SK-N-SH (cell line): Measurements from ENCODE around the gene OR6C68. TPM values are rescaled to one million over a fixed set of nuclear protein-coding genes. Genes with fewer than 3 reads are reported as not detected.
"Not testable (repeated sequence)": the region's sequence is repeated elsewhere in the genome, so short reads cannot be mapped to it uniquely, and the experiment has no call there.

Experiments
- CTCF ChIA-PET: fragments of 300-600, 350-600 bp; formaldehyde crosslinking; extraction: SDS; loops from one replicate; lab custom pipeline; 2021; lab: Yijun Ruan, JAX
- POLR2A ChIA-PET: fragments of 350-600 bp; sonication (Branson Sonifier 250); formaldehyde crosslinking; extraction: SDS; loops from one replicate; lab custom pipeline; 2020; ENCODE audit warnings: antibody characterized with exemption, inconsistent platforms; lab: Yijun Ruan, JAX
- DNase-seq: peaks from one replicate; pipeline ENCODE4 v3.0.0; 2012
- H2AFZ ChIP-seq: fragments of 200-600 bp; sonication (generic); 2 replicates; pipeline ENCODE4 v1.8.1; 2016; ENCODE audit warnings: antibody characterized with exemption, mild to moderate bottlenecking, low read depth
- H3F3A ChIP-seq: fragments of 200-600 bp; sonication (generic); replicated peaks from 2 replicates; pipeline ENCODE3; 2016; ENCODE audit warnings: antibody characterized with exemption, mild to moderate bottlenecking; ENCODE audit not compliant: insufficient read depth
- H3K27ac ChIP-seq, 2 experiments: fragments of 200-500 bp in 1 of 2; fragments of 200-600 bp in 1 of 2; sonication (Bioruptor generic) in 1 of 2; sonication (generic), shearing (Covaris generic) in 1 of 2; 2 replicates each; pipeline versions ENCODE4 v1.5.1 to v1.6.1; 2014 to 2016; ENCODE audit warnings: low read depth in 2 of 2, inconsistent platforms in 1 of 2, low read length in 1 of 2, mild to moderate bottlenecking in 1 of 2, mixed read lengths in 1 of 2
- H3K27me3 ChIP-seq: fragments of 200-600 bp; sonication (generic), shearing (Covaris generic); 2 replicates; pipeline ENCODE4 v1.6.1; 2016; ENCODE audit warnings: mixed run types; ENCODE audit not compliant: insufficient read depth
- H3K36me3 ChIP-seq, 2 experiments: fragments of 200-500 bp in 1 of 2; fragments of 200-600 bp in 1 of 2; sonication (Bioruptor generic) in 1 of 2; sonication (generic) in 1 of 2; replicated peaks in 1 of 2; 2 replicates each; pipeline versions ENCODE3 to v1.5.1; 2014 to 2016; ENCODE audit warnings: low read length in 1 of 2, mild to moderate bottlenecking in 1 of 2; ENCODE audit not compliant: insufficient read depth in 2 of 2, control insufficient read depth in 1 of 2
- H3K4me1 ChIP-seq, 2 experiments: fragments of 200-500 bp in 1 of 2; fragments of 200-600 bp in 1 of 2; sonication (Bioruptor generic) in 1 of 2; sonication (generic), shearing (Covaris generic) in 1 of 2; 2 replicates each; pipeline versions ENCODE4 v1.5.1 to v1.6.1; 2014 to 2016; ENCODE audit warnings: low read depth in 1 of 2, low read length in 1 of 2, mixed run types in 1 of 2; ENCODE audit not compliant: insufficient read depth in 2 of 2, control insufficient read depth in 1 of 2
- H3K4me2 ChIP-seq: fragments of 200-600 bp; sonication (generic), shearing (Covaris generic); 2 replicates; pipeline ENCODE4 v1.6.1; 2017; ENCODE audit warnings: mixed run types
- H3K4me3 ChIP-seq, 2 experiments: fragments of 200-500 bp in 1 of 2; fragments of 200-600 bp in 1 of 2; sonication (Bioruptor generic) in 1 of 2; sonication (generic), shearing (Covaris generic) in 1 of 2; 2 replicates each; pipeline versions ENCODE4 v1.5.1 to v1.8.1; 2014 to 2016; ENCODE audit warnings: low read depth in 2 of 2, inconsistent platforms in 1 of 2, low read length in 1 of 2, mild to moderate bottlenecking in 1 of 2, mixed read lengths in 1 of 2, moderate library complexity in 1 of 2
- H3K79me2 ChIP-seq: fragments of 200-600 bp; sonication (generic); 2 replicates; pipeline ENCODE4 v1.8.1; 2017; ENCODE audit warnings: mild to moderate bottlenecking; ENCODE audit not compliant: insufficient read depth
- H3K9ac ChIP-seq: fragments of 200-600 bp; sonication (generic); 2 replicates; pipeline ENCODE4 v1.6.1; 2017; ENCODE audit warnings: mixed run types
- H3K9me2 ChIP-seq: fragments of 200-600 bp; sonication (generic); 2 replicates; pipeline ENCODE4 v1.6.1; 2017; ENCODE audit warnings: mixed run types
- H3K9me3 ChIP-seq: fragments of 200-600 bp; sonication (generic); 2 replicates; pipeline ENCODE4 v1.6.1; 2017; ENCODE audit warnings: mixed run types, mild to moderate bottlenecking, moderate library complexity
- H4K20me1 ChIP-seq: fragments of 200-600 bp; sonication (generic); 2 replicates; pipeline ENCODE4 v1.6.1; 2017; ENCODE audit warnings: mild to moderate bottlenecking, mixed run types; ENCODE audit not compliant: insufficient read depth
- CTCF ChIP-seq: fragments of 200-600 bp; sonication (generic); IDR thresholded peaks from 2 replicates; pipeline ENCODE4 v1.6.1; 2017; ENCODE audit warnings: antibody characterized with exemption, mild to moderate bottlenecking, moderate library complexity
- ELF1 ChIP-seq: IDR thresholded peaks from 2 replicates; pipeline ENCODE4 v1.4.0; 2012
- EP300 ChIP-seq, 2 experiments: IDR thresholded peaks; 2 replicates each; pipeline versions ENCODE4 v1.4.0 to v1.6.1; 2012; ENCODE audit warnings: borderline replicate concordance in 1 of 2, low read depth in 1 of 2, low read length in 1 of 2
- FOXJ3 ChIP-seq: sonication (generic); formaldehyde crosslinking; IDR thresholded peaks from 2 replicates; pipeline ENCODE4 v1.5.1; 2020; ENCODE audit warnings: mild to moderate bottlenecking, missing genetic modification reagents
- GABPA ChIP-seq: IDR thresholded peaks from 2 replicates; pipeline ENCODE4 v1.4.0; 2012; ENCODE audit warnings: low read depth, mild to moderate bottlenecking
- MEF2A ChIP-seq: IDR thresholded peaks from 2 replicates; pipeline ENCODE4 v1.4.0; 2012; ENCODE audit warnings: low read depth, borderline replicate concordance
- NFIC ChIP-seq: IDR thresholded peaks from 2 replicates; pipeline ENCODE4 v1.4.0; 2012; ENCODE audit warnings: borderline replicate concordance
- NRF1 ChIP-seq: IDR thresholded peaks from 2 replicates; pipeline ENCODE4 v1.6.1; 2012; ENCODE audit warnings: low read depth, mild to moderate bottlenecking, low read length
- POLR2AphosphoS5 ChIP-seq: IDR thresholded peaks from 2 replicates; pipeline ENCODE4 v1.6.1; 2012; ENCODE audit warnings: low read depth, low read length
- RAD21 ChIP-seq: IDR thresholded peaks from 2 replicates; pipeline ENCODE4 v1.6.1; 2012; ENCODE audit warnings: mild to moderate bottlenecking, low read length
- REST ChIP-seq: IDR thresholded peaks from 2 replicates; pipeline ENCODE4 v1.6.1; 2012; ENCODE audit warnings: mild to moderate bottlenecking, low read depth, low read length, moderate library complexity
- RFX5 ChIP-seq: IDR thresholded peaks from 2 replicates; pipeline ENCODE4 v1.6.1; 2012; ENCODE audit warnings: mild to moderate bottlenecking, improper control_type of control experiment, low read length
- SIN3A ChIP-seq: IDR thresholded peaks from 2 replicates; pipeline ENCODE4 v1.6.1; 2012; ENCODE audit warnings: low read depth, mild to moderate bottlenecking, low read length, moderate library complexity, borderline replicate concordance
- SMC3 ChIP-seq: IDR thresholded peaks from 2 replicates; pipeline ENCODE4 v1.6.1; 2012; ENCODE audit warnings: low read depth, low read length, improper control_type of control experiment
- TAF1 ChIP-seq: IDR thresholded peaks from 2 replicates; pipeline ENCODE4 v1.6.1; 2012; ENCODE audit warnings: low read depth, mild to moderate bottlenecking, low read length, moderate library complexity, borderline replicate concordance
- TCF12 ChIP-seq: IDR thresholded peaks from 2 replicates; pipeline ENCODE4 v1.4.0; 2012
- TEAD4 ChIP-seq: IDR thresholded peaks from 2 replicates; pipeline ENCODE4 v1.4.0; 2012; ENCODE audit warnings: mild to moderate bottlenecking, borderline replicate concordance; ENCODE audit not compliant: insufficient read depth
- YY1 ChIP-seq: IDR thresholded peaks from 2 replicates; pipeline ENCODE4 v1.4.0; 2012; ENCODE audit warnings: low read depth, mild to moderate bottlenecking
- WGBS: methylation state at CpG from one replicate; pipeline ENCODE4 v1.1.6; 2017; ENCODE audit warnings: low lambda C conversion rate; 5-methylcytosine and 5-hydroxymethylcytosine counted together
- polyA plus RNA-seq, 3 experiments: library from polyadenylated mRNA; depleted of rRNA; stranded (reverse); fragments of >200 nt; gene quantifications; 2 replicates each; pipeline ENCODE4 v1.2.3, GENCODE V29; 2012

The OR6C68 gene
- polyA plus RNA-seq, 1 of the 3 experiments (the other 2 are of a cell fraction), result not detected

GRCh38 chr12:55484284-55484683, 7.9 kb upstream of the OR6C68 start:
- H3K9me2 ChIP-seq, H3K4me1 ChIP-seq, H3K4me2 ChIP-seq, H3F3A ChIP-seq, H3K9me3 ChIP-seq, H4K20me1 ChIP-seq, H3K9ac ChIP-seq, POLR2A ChIA-PET, H3K4me3 ChIP-seq, CTCF ChIA-PET, H3K36me3 ChIP-seq, DNase-seq, H3K27me3 ChIP-seq, H2AFZ ChIP-seq, H3K27ac ChIP-seq, H3K79me2 ChIP-seq: not testable (repeated sequence)
- 6% methylated on average over 3 of the region's 13 CpGs for WGBS

- no peaks in the 10 kb centered on the region for H3K9me3 ChIP-seq
- no peak for DNase-seq
Measured at GRCh38 chr12:55495490-55495889, 3.3 kb downstream of the OR6C68 start.

GRCh38 chr12:55499231-55499630, 7.1 kb downstream of the OR6C68 start:
- Histone ChIP-seq H3F3A (no peaks in the 10 kb centered on the region), H3K9me2 (no peaks in the 10 kb centered on the region), H2AFZ (no peak overlapping the region), H3K79me2 (no peaks in the 10 kb centered on the region), H3K27me3 (no peaks in the 10 kb centered on the region), H3K4me3 (no peak overlapping the region), H3K27ac (no peak overlapping the region), H3K9me3 (no peaks in the 10 kb centered on the region), H3K4me2 (no peak overlapping the region), H4K20me1 (no peaks in the 10 kb centered on the region), H3K9ac (no peak overlapping the region), H3K4me1 (no peaks in the 10 kb centered on the region), H3K36me3 (no peaks in the 10 kb centered on the region)
- DNase-seq, result no peak
- ChIA-PET POLR2A (no interaction called here), CTCF (no interaction called here)
- 2% methylated on average over 4 of the region's 4 CpGs for WGBS
- TF ChIP-seq TAF1 (no peak), NFIC (no peak), ELF1 (no peak), SMC3 (no peak), RFX5 (no peak), TEAD4 (no peak), NRF1 (no peak), FOXJ3 (CRISPR knock-in tag) (no peak), GABPA (no peak), POLR2AphosphoS5 (no peak), MEF2A (no peak), REST (no peak)

More at GRCh38 chr12:55495490-55495889, 3.3 kb downstream of the OR6C68 start:
- Histone ChIP-seq H4K20me1 (no peaks in the 10 kb centered on the region), H3K36me3 (no peaks in the 10 kb centered on the region), H3K27me3 (no peaks in the 10 kb centered on the region), H2AFZ (no peak overlapping the region), H3K9ac (no peak overlapping the region), H3K9me2 (no peaks in the 10 kb centered on the region), H3K4me1 (no peaks in the 10 kb centered on the region), H3F3A (no peaks in the 10 kb centered on the region), H3K4me3 (no peak overlapping the region), H3K4me2 (no peak overlapping the region), H3K27ac (no peak overlapping the region), H3K79me2 (no peaks in the 10 kb centered on the region)
- ChIA-PET POLR2A (no interaction called here), CTCF (no interaction called here)
- no peak for TF ChIP-seq ELF1
- no peak for TF ChIP-seq TCF12
- TF ChIP-seq TAF1, result no peak
- TF ChIP-seq EP300 (IDR thresholded peaks at IDR 0.05; ENCODE audit: borderline replicate concordance in 1 of 2, low read depth in 1 of 2, low read length in 1 of 2), result no peak
- no peak for TF ChIP-seq YY1
- no peak for TF ChIP-seq RAD21
- TF ChIP-seq NRF1, result no peak
- TF ChIP-seq SMC3, result no peak
- TF ChIP-seq SIN3A, result no peak
- TF ChIP-seq CTCF, result no peak
- WGBS, result 3% methylated on average over 5 of the region's 5 CpGs
